Measurements from ENCODE around the gene SLCO4A1.

Gene SLCO4A1

DNA sequence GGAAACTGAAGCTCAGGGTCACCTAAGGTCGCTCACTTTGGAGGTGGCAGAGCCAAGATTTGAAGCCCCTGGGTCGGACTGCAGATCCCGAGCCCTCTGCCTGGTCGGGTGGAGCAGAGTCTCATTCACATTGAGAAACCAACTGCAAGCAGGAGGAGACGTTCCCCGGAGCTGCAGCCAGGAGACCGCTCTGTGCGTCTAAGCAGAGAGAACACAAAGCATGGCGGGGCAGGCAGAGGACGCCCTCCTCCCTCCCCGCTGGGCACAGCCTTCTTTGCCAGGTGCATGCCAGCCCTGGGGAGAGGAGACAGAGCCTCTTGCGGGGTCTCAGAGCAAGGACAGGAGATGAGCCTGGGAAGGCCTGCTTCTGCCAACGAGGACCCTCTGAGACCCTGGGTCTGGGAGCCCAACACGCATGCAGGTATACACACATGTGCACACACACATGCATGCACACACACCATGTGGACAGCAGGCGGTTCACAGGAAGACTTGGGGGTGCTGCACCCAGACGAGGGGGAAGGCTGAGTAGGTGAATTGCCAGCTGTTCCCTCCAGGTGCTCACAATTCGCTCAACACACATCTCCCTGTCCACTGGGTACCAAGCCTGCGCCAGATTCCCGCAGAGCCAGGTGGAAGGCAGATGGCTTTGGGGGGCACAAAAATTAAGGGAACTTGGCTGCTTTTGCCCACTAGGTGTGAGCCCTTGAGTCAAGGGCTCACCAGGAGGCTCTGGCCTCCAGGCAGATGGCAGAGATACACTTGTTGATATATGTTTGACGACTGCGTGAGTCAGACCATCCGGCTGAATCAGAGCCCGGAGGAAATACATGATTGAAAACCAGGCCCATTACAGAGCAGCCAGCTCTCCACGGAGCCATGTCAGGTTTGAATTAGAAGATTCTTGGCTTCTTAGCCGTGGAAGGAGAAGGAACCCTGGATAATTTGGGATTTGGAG lies 60.9 kb downstream of the SLCO4A1 start:
- H3K23ac ChIP-seq (ENCODE audit: low read length): no peak overlapping the region
- no peak overlapping the region for H3K18ac ChIP-seq (ENCODE audit: low read length)
- no peak overlapping the region for H2AK5ac ChIP-seq (ENCODE audit: low read length)
- no peak overlapping the region for H4K91ac ChIP-seq (ENCODE audit: low read depth, low read length)
- H2AFZ ChIP-seq (ENCODE audit: insufficient read depth, low read length, poor library complexity): no peak overlapping the region
- WGBS (ENCODE audit: extremely low coverage, insufficient coverage, insufficient read length): no CpG with 5 or more reads among the region's 25 CpGs
- H3K36me3 ChIP-seq (ENCODE audit: control insufficient read depth in 1 of 2, insufficient read depth in 2 of 2, low read length in 2 of 2): no peaks in the 10 kb centered on the region
- no peak overlapping the region for H3K9ac ChIP-seq (ENCODE audit: low read length)
- no peak overlapping the region for H3K27ac ChIP-seq (ENCODE audit: low read depth, low read length)
- H2BK120ac ChIP-seq (ENCODE audit: insufficient read depth, low read length, poor library complexity): no peak overlapping the region
- no peak overlapping the region for H3K14ac ChIP-seq (ENCODE audit: low read length)
- no peak overlapping the region for H2BK5ac ChIP-seq (ENCODE audit: low read depth, low read length, poor library complexity)
- peaks cover 8% of the 10 kb centered on the region for H3K27me3 ChIP-seq (ENCODE audit: insufficient read depth, low read length)
- peaks cover 2% of the 10 kb centered on the region for H3K9me3 ChIP-seq (ENCODE audit: insufficient read depth, low read depth, low read length)
- H3K4me1 ChIP-seq (ENCODE audit: control insufficient read depth in 1 of 2, insufficient read depth in 2 of 2, low read length in 2 of 2): no peaks in the 10 kb centered on the region
- no peak overlapping the region for H3K4me3 ChIP-seq (ENCODE audit: low read depth, low read length)
- no peak overlapping the region for H4K12ac ChIP-seq (ENCODE audit: low read depth, low read length)
- H3K79me2 ChIP-seq (ENCODE audit: control insufficient read depth, insufficient read depth, low read length, poor library complexity): no peaks in the 10 kb centered on the region
- H2BK12ac ChIP-seq (ENCODE audit: low read length): no peak overlapping the region
- no peak overlapping the region for H3K4me2 ChIP-seq (ENCODE audit: low read length)
- no peak overlapping the region for H3K4ac ChIP-seq (ENCODE audit: low read depth, low read length)
- no peaks in the 10 kb centered on the region for H3K79me1 ChIP-seq (ENCODE audit: low read length)
- no peak overlapping the region for H4K8ac ChIP-seq (ENCODE audit: low read depth, low read length)
- peak; percentile 75 to 88 for DNase-seq

GRCh38 chr20:62703853-62704228 lies 61.5 kb downstream of the SLCO4A1 start:
- Histone ChIP-seq H3K23ac (ENCODE audit: low read length) (no peak overlapping the region), H3K79me2 (ENCODE audit: control insufficient read depth, insufficient read depth, low read length, poor library complexity) (no peaks in the 10 kb centered on the region), H3K14ac (ENCODE audit: low read length) (no peak overlapping the region), H3K4ac (ENCODE audit: low read depth, low read length) (no peak overlapping the region), H4K91ac (ENCODE audit: low read depth, low read length) (no peak overlapping the region), H3K79me1 (ENCODE audit: low read length) (no peaks in the 10 kb centered on the region), H2BK120ac (ENCODE audit: insufficient read depth, low read length, poor library complexity) (no peak overlapping the region), H2BK5ac (ENCODE audit: low read depth, low read length, poor library complexity) (no peak overlapping the region), H3K9me3 (ENCODE audit: insufficient read depth, low read depth, low read length) (peaks cover 2% of the 10 kb centered on the region), H2AK5ac (ENCODE audit: low read length) (no peak overlapping the region), H4K8ac (ENCODE audit: low read depth, low read length) (no peak overlapping the region), H3K4me3 (ENCODE audit: low read depth, low read length) (no peak overlapping the region), H3K18ac (ENCODE audit: low read length) (no peak overlapping the region), H4K12ac (ENCODE audit: low read depth, low read length) (no peak overlapping the region), H2AFZ (ENCODE audit: insufficient read depth, low read length, poor library complexity) (no peak overlapping the region), H3K27ac (ENCODE audit: low read depth, low read length) (no peak overlapping the region), H2BK12ac (ENCODE audit: low read length) (no peak overlapping the region), H3K4me1 (ENCODE audit: control insufficient read depth in 1 of 2, insufficient read depth in 2 of 2, low read length in 2 of 2) (no peaks in the 10 kb centered on the region), H3K36me3 (ENCODE audit: control insufficient read depth in 1 of 2, insufficient read depth in 2 of 2, low read length in 2 of 2) (no peaks in the 10 kb centered on the region), H3K27me3 (ENCODE audit: insufficient read depth, low read length) (peaks cover 14% of the 10 kb centered on the region), H3K9ac (ENCODE audit: low read length) (no peak overlapping the region), H3K4me2 (ENCODE audit: low read length) (no peak overlapping the region)
- DNase-seq: no peak
- WGBS (ENCODE audit: extremely low coverage, insufficient coverage, insufficient read length): no CpG with 5 or more reads among the region's 5 CpGs

DNA sequence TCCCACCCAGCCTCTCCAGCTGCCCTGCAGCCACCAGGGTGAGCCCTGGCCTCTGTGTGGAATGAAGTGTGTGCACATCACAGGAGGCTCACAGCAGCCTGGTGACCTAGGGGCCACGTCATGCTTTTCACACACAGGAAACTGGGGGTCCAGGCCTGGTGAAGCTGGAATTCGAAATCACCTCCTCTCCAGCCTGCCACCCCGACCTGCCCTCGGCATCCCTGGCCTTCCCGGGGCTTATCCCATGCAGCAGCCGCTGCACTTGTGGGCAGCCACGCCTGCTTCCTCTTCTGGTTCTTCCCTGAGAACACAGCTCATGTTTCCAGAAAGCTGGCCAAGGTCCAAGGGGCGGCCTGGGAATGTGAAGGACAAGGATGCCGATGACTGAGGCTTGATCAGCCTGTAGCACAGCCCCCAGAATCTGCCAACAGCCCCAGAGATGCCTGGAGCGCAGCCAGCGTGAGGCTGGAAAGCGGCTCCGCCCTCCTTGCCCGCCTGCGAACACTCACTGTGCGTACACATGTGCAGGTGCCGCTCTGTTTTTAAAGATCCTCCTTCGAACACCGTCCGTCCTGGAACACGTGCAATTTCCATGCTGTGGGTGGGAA lies 62.1 kb downstream of the SLCO4A1 start:
- H3K23ac ChIP-seq (ENCODE audit: low read length): no peak overlapping the region
- no peak overlapping the region for H4K12ac ChIP-seq (ENCODE audit: low read depth, low read length)
- no peak overlapping the region for H3K4me2 ChIP-seq (ENCODE audit: low read length)
- no peak overlapping the region for H2AK5ac ChIP-seq (ENCODE audit: low read length)
- no peaks in the 10 kb centered on the region for H3K79me1 ChIP-seq (ENCODE audit: low read length)
- peaks cover 5% of the 10 kb centered on the region for H3K9me3 ChIP-seq (ENCODE audit: insufficient read depth, low read depth, low read length)
- H2BK12ac ChIP-seq (ENCODE audit: low read length): no peak overlapping the region
- H4K91ac ChIP-seq (ENCODE audit: low read depth, low read length): no peak overlapping the region
- H4K8ac ChIP-seq (ENCODE audit: low read depth, low read length): no peak overlapping the region
- H3K9ac ChIP-seq (ENCODE audit: low read length): no peak overlapping the region
- no peak overlapping the region for H3K14ac ChIP-seq (ENCODE audit: low read length)
- no CpG with 5 or more reads among the region's 21 CpGs for WGBS (ENCODE audit: extremely low coverage, insufficient coverage, insufficient read length)
- H3K27ac ChIP-seq (ENCODE audit: low read depth, low read length): no peak overlapping the region
- H3K27me3 ChIP-seq (ENCODE audit: insufficient read depth, low read length): peaks cover 21% of the 10 kb centered on the region
- H3K18ac ChIP-seq (ENCODE audit: low read length): no peak overlapping the region
- H2BK5ac ChIP-seq (ENCODE audit: low read depth, low read length, poor library complexity): no peak overlapping the region
- no peaks in the 10 kb centered on the region for H3K4me1 ChIP-seq (ENCODE audit: control insufficient read depth in 1 of 2, insufficient read depth in 2 of 2, low read length in 2 of 2)
- DNase-seq: no peak
- no peak overlapping the region for H2AFZ ChIP-seq (ENCODE audit: insufficient read depth, low read length, poor library complexity)
- H3K4ac ChIP-seq (ENCODE audit: low read depth, low read length): no peak overlapping the region
- no peaks in the 10 kb centered on the region for H3K36me3 ChIP-seq (ENCODE audit: control insufficient read depth in 1 of 2, insufficient read depth in 2 of 2, low read length in 2 of 2)
- H2BK120ac ChIP-seq (ENCODE audit: insufficient read depth, low read length, poor library complexity): no peak overlapping the region
- no peaks in the 10 kb centered on the region for H3K79me2 ChIP-seq (ENCODE audit: control insufficient read depth, insufficient read depth, low read length, poor library complexity)
- H3K4me3 ChIP-seq (ENCODE audit: low read depth, low read length): no peak overlapping the region

- WGBS (ENCODE audit: extremely low coverage, insufficient coverage, insufficient read length): no CpG with 5 or more reads among the region's 16 CpGs
- Histone ChIP-seq H3K14ac (ENCODE audit: low read length) (no peak overlapping the region), H2AFZ (ENCODE audit: insufficient read depth, low read length, poor library complexity) (no peak overlapping the region), H3K79me1 (ENCODE audit: low read length) (no peaks in the 10 kb centered on the region), H3K36me3 (ENCODE audit: control insufficient read depth in 1 of 2, insufficient read depth in 2 of 2, low read length in 2 of 2) (no peaks in the 10 kb centered on the region), H3K23ac (ENCODE audit: low read length) (no peak overlapping the region), H3K18ac (ENCODE audit: low read length) (no peak overlapping the region), H2BK5ac (ENCODE audit: low read depth, low read length, poor library complexity) (no peak overlapping the region), H3K4ac (ENCODE audit: low read depth, low read length) (no peak overlapping the region), H3K27me3 (ENCODE audit: insufficient read depth, low read length) (peaks cover 29% of the 10 kb centered on the region), H3K4me2 (ENCODE audit: low read length) (no peak overlapping the region), H4K12ac (ENCODE audit: low read depth, low read length) (no peak overlapping the region), H3K9me3 (ENCODE audit: insufficient read depth, low read depth, low read length) (peaks cover 7% of the 10 kb centered on the region), H2BK120ac (ENCODE audit: insufficient read depth, low read length, poor library complexity) (no peak overlapping the region), H3K9ac (ENCODE audit: low read length) (no peak overlapping the region), H3K4me3 (ENCODE audit: low read depth, low read length) (no peak overlapping the region), H3K79me2 (ENCODE audit: control insufficient read depth, insufficient read depth, low read length, poor library complexity) (no peaks in the 10 kb centered on the region), H3K4me1 (ENCODE audit: control insufficient read depth in 1 of 2, insufficient read depth in 2 of 2, low read length in 2 of 2) (no peaks in the 10 kb centered on the region), H4K91ac (ENCODE audit: low read depth, low read length) (no peak overlapping the region), H2BK12ac (ENCODE audit: low read length) (no peak overlapping the region), H4K8ac (ENCODE audit: low read depth, low read length) (no peak overlapping the region), H3K27ac (ENCODE audit: low read depth, low read length) (no peak overlapping the region), H2AK5ac (ENCODE audit: low read length) (no peak overlapping the region)
- DNase-seq: no peak
Observed at GRCh38 chr20:62705627-62706026, 63.3 kb downstream of the SLCO4A1 start.

All from trophoblast cell (in vitro differentiated cells and primary cell).